BLaER1 treated with 17β-estradiol and CSF1 and Interleukin-3, amounts not matched to agents 10 nM and 100 nM (cell line): Measurements from ENCODE around the gene DIAPH3.

Experiments
- H3K27ac ChIP-seq, 11 experiments: shearing (Covaris generic); formaldehyde crosslinking; 2 replicates each; pipeline ENCODE4 v1.8.1; 2022
- H3K27me3 ChIP-seq, 11 experiments: shearing (Covaris generic); formaldehyde crosslinking; 2 replicates each; pipeline ENCODE4 v1.8.1; 2022
- H3K36me3 ChIP-seq, 11 experiments: shearing (Covaris generic); formaldehyde crosslinking; 2 replicates each; pipeline ENCODE4 v1.8.1; 2022
- H3K4me1 ChIP-seq, 10 experiments: shearing (Covaris generic); formaldehyde crosslinking; 2 replicates each; pipeline ENCODE4 v1.8.1; 2022
- H3K4me2 ChIP-seq, 11 experiments: shearing (Covaris generic); formaldehyde crosslinking; 2 replicates each; pipeline ENCODE4 v1.8.1; 2022
- H3K4me3 ChIP-seq, 10 experiments: shearing (Covaris generic); formaldehyde crosslinking; 2 replicates each; pipeline ENCODE4 v1.8.1; 2022
- H3K9ac ChIP-seq, 11 experiments: shearing (Covaris generic); formaldehyde crosslinking; 2 replicates each; pipeline ENCODE4 v1.8.1; 2022
- H3K9me3 ChIP-seq, 11 experiments: shearing (Covaris generic); formaldehyde crosslinking; replicated peaks in 1 of 11; 2 replicates each; pipeline ENCODE4 v1.8.1; 2022
- H4K20me1 ChIP-seq, 11 experiments: shearing (Covaris generic); formaldehyde crosslinking; 2 replicates each; pipeline ENCODE4 v1.8.1; 2022
- Cebpa-rat ChIP-seq, 11 experiments: shearing (Covaris generic); IDR thresholded peaks; 2 replicates each; pipeline ENCODE4 v1.8.1; 2022

Gene DIAPH3

GRCh38 chr13:60178327-60178726, 14.6 kb upstream of the DIAPH3 start:
- H3K27ac ChIP-seq, result no peak overlapping the region
- no peak overlapping the region for H3K4me3 ChIP-seq

DNA sequence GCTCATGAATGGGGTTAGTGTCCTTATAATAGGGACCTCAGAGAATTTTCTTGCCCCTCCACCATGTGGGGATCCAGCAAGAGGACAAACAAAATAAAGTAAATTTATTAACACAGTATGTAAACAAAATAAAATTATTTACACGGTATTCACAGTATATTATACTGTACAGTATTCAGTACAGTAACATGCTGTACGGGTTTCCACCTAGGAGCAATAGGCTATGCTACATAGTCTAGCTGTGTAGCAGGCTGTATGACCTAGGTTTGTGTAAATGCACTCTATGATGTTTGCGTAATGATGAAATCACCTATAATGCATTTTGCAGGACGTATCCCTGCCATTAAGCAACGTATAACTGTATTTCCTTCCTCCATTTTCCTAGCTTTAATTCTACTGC, 11.8 kb upstream of the DIAPH3 start:
- TF ChIP-seq Cebpa-rat (IDR thresholded peaks at IDR 0.05), result no peak
- Histone ChIP-seq H3K9ac (no peak overlapping the region), H3K4me1 (no peaks in the 10 kb centered on the region), H3K4me3 (no peak overlapping the region), H3K9me3 (no peaks in the 10 kb centered on the region), H3K4me2 (no peak overlapping the region), H3K27me3 (no peaks in the 10 kb centered on the region), H3K36me3 (no peaks in the 10 kb centered on the region), H4K20me1 (no peaks in the 10 kb centered on the region), H3K27ac (no peak overlapping the region)

More at GRCh38 chr13:60178327-60178726, 14.6 kb upstream of the DIAPH3 start:
- TF ChIP-seq Cebpa-rat (IDR thresholded peaks at IDR 0.05), result no peak
- Histone ChIP-seq H4K20me1 (no peaks in the 10 kb centered on the region), H3K36me3 (no peaks in the 10 kb centered on the region), H3K4me2 (no peak overlapping the region), H3K9ac (no peak overlapping the region), H3K9me3 (no peaks in the 10 kb centered on the region), H3K4me1 (no peaks in the 10 kb centered on the region), H3K27me3 (no peaks in the 10 kb centered on the region)

DNA sequence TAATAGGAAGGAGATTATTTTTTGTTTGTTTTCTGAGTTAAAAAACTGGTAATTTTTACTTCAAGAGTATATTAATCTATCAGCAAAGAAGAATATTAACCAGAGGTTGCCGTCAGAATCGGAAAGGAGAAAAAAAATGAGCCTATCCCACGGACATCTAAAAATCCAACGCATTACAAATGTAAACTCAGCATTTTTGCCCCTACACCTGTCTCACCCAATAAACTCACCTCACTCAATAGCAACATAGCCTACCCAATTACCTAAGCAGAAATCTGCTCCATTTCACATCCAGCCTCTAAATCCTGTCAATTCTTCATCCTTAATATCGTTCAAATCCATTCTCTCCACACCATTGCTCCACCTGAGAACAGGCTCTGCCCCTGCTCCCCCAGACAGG, 10.4 kb upstream of the DIAPH3 start:
- Histone ChIP-seq H3K27ac (no peak overlapping the region), H3K4me3 (no peak overlapping the region), H4K20me1 (no peaks in the 10 kb centered on the region), H3K9ac (no peak overlapping the region), H3K27me3 (no peaks in the 10 kb centered on the region), H3K4me1 (no peaks in the 10 kb centered on the region), H3K9me3 (no peaks in the 10 kb centered on the region), H3K36me3 (no peaks in the 10 kb centered on the region), H3K4me2 (no peak overlapping the region)
- TF ChIP-seq Cebpa-rat (IDR thresholded peaks at IDR 0.05), result no peak

DNA sequence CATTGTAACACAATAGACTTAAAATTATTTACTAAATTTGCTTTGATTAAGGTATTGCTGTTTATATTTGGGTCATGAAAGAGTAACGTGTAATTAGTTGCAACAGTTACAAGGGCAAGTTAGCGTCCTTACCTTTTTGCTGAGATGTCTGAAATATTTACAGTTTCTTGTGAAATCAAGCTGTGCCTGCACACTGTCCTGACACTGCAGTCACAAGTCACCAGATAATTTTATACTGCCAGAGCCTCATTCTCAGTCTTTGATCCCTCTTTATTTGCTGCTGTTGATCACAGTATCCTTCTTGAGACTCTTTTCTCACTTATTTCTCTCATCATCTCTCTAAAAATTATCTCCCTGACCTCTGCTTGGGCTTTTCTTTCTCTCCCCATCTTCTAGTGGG, 8.4 kb upstream of the DIAPH3 start:
- no peak overlapping the region for H3K9ac ChIP-seq
- H3K4me1 ChIP-seq, result no peaks in the 10 kb centered on the region
- no peak overlapping the region for H3K4me3 ChIP-seq
- H3K27ac ChIP-seq, result no peak overlapping the region
- H3K36me3 ChIP-seq, result no peaks in the 10 kb centered on the region
- no peaks in the 10 kb centered on the region for H4K20me1 ChIP-seq
- no peaks in the 10 kb centered on the region for H3K9me3 ChIP-seq
- H3K27me3 ChIP-seq, result no peaks in the 10 kb centered on the region
- no peak overlapping the region for H3K4me2 ChIP-seq
- TF ChIP-seq Cebpa-rat (IDR thresholded peaks at IDR 0.05), result no peak

- no peaks in the 10 kb centered on the region for H3K9me3 ChIP-seq
- no peak overlapping the region for H3K9ac ChIP-seq
- H3K4me1 ChIP-seq, result peaks cover 0 to 6% (median under 1%) of the 10 kb centered on the region in 10 experiments; a peak in 7 of 20 replicates
- H3K4me2 ChIP-seq, result no peak overlapping the region
- no peaks in the 10 kb centered on the region for H4K20me1 ChIP-seq
- H3K36me3 ChIP-seq, result no peaks in the 10 kb centered on the region
- no peak overlapping the region for H3K4me3 ChIP-seq
- H3K27me3 ChIP-seq, result no peaks in the 10 kb centered on the region
- TF ChIP-seq Cebpa-rat (IDR thresholded peaks at IDR 0.05), result no peak
- H3K27ac ChIP-seq, result no peak overlapping the region
Observed at GRCh38 chr13:60170414-60170813, 6.7 kb upstream of the DIAPH3 start.

DNA sequence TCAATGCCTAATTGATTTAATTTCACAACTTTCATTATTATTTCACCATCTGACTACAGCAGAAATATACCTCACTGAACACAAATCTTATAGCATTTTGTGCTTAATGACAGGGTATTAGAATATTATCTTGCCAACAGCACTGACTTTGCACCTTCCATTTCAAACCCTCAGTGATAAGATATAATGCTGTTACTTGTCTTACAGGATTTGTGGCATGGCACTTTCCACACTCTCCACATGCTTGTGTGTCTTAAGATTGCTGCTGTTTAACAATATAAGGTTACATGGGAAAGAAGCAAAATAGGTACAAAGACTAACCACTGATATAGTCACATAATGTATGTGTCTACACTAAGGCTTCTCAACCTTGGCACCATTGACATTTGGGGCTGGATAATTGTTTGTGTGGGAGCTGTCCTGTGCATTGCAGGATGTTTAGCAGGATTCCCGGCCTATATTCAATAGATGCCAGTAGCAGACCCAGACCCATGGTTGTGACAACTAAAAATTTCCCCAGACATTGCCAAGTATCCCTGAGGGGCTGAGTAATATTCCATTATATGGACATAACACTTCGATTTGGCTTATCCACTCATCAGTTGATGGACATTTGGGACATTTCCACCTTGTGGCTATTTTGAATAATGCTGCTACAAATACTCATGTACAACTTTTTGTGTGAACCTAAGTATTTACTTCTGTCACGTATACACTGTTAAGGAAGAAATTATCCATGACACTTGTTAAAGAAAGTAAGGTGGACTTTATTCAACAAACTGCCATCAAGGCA, 5.7 kb upstream of the DIAPH3 start:
- no peak overlapping the region for H3K4me2 ChIP-seq
- no peaks in the 10 kb centered on the region for H3K9me3 ChIP-seq
- no peak overlapping the region for H3K9ac ChIP-seq
- H3K27me3 ChIP-seq, result no peaks in the 10 kb centered on the region
- H3K4me3 ChIP-seq, result no peak overlapping the region
- H3K27ac ChIP-seq, result no peak overlapping the region
- no peaks in the 10 kb centered on the region for H4K20me1 ChIP-seq
- peaks cover 4 to 16% (median 9%) of the 10 kb centered on the region in 10 experiments; a peak in 18 of 20 replicates for H3K4me1 ChIP-seq
- no peak for TF ChIP-seq Cebpa-rat (IDR thresholded peaks at IDR 0.05)
- no peaks in the 10 kb centered on the region for H3K36me3 ChIP-seq

GRCh38 chr13:60167121-60167520, 3.4 kb upstream of the DIAPH3 start:
- Histone ChIP-seq H3K36me3 (no peaks in the 10 kb centered on the region), H3K4me3 (no peak overlapping the region)

DNA sequence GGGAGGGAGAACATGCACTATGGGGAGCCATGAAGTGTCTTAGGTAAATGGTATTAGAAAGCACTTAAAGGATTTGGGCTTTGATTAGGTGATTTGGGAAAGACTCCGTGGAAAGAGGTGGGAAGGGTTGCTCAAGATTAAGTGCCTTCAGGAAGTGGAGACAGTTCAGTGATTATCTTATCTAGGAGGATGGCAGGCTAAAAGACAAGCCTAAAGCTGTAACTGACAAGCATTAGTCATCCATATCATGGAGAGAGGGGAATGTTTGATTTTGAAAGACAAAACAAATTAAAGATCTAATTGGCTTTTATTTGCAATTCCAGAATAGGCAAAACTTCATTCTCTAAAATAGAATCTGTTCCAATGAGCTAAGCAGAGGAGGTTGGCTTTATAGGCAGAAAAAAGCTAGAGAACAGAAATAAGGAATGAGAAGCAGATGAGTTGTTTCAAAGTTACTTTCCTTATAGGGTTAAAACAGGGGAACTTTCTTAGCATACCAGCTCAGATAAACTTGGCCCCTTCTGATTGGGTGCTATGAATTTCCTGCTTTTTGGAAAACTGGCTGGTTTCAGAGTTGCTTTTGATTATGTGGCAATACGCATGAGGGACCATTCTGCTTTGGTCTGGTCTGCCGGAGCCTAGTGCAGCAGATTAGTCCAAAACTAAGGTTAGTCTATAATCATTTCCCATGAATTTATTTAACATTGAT, 1.8 kb upstream of the DIAPH3 start:
- Histone ChIP-seq H3K9me3 (peaks cover 0 to 16% (median 10%) of the 10 kb centered on the region in 11 experiments; a peak in 16 of 22 replicates), H3K9ac (no peak overlapping the region), H3K27ac (no peak overlapping the region), H4K20me1 (no peaks in the 10 kb centered on the region), H3K36me3 (peaks cover 0 to 11% (median 10%) of the 10 kb centered on the region in 11 experiments; a peak in 15 of 22 replicates), H3K4me2 (peak overlapping the region; percentile 82 to 93 (median 87); a peak in 17 of 22 replicates), H3K27me3 (no peaks in the 10 kb centered on the region), H3K4me3 (no peak overlapping the region), H3K4me1 (peaks cover 17 to 28% (median 24%) of the 10 kb centered on the region in 10 experiments)
- TF ChIP-seq Cebpa-rat (IDR thresholded peaks at IDR 0.05), result no peak

More at GRCh38 chr13:60167121-60167520, 3.4 kb upstream of the DIAPH3 start:
- Histone ChIP-seq H3K27ac (no peak overlapping the region), H3K27me3 (no peaks in the 10 kb centered on the region), H3K4me1 (peaks cover 17 to 26% (median 23%) of the 10 kb centered on the region in 10 experiments), H3K4me2 (no peak overlapping the region), H4K20me1 (no peaks in the 10 kb centered on the region), H3K9me3 (peaks cover 0 to 1% (median 0%) of the 10 kb centered on the region in 11 experiments; a peak in 4 of 22 replicates), H3K9ac (no peak overlapping the region)
- TF ChIP-seq Cebpa-rat (IDR thresholded peaks at IDR 0.05), result no peak

GRCh38 chr13:60164234-60164889, 634 bp upstream of the DIAPH3 start:
- peaks cover 17 to 28% (median 24%) of the 10 kb centered on the region in 10 experiments for H3K4me1 ChIP-seq
- peaks cover 0 to 25% (median 14%) of the 10 kb centered on the region in 11 experiments; a peak in 16 of 22 replicates for H3K9me3 ChIP-seq
- H4K20me1 ChIP-seq, result no peaks in the 10 kb centered on the region
- no peaks in the 10 kb centered on the region for H3K27me3 ChIP-seq
- H3K9ac ChIP-seq, result peak overlapping the region; percentile 82 to 89 (median 86)
- peak overlapping the region; percentile 73 to 93 (median 82) for H3K4me3 ChIP-seq
- peak overlapping the region; percentile 82 to 93 (median 87) for H3K4me2 ChIP-seq
- peak overlapping the region; percentile 79 to 92 (median 84) for H3K27ac ChIP-seq
- no peak for TF ChIP-seq Cebpa-rat (IDR thresholded peaks at IDR 0.05)
- H3K36me3 ChIP-seq, result peaks cover 0 to 23% (median 17%) of the 10 kb centered on the region in 11 experiments; a peak in 15 of 22 replicates
